ENCODE data around the gene TULP4.
"Not testable (repeated sequence)": the region's sequence is repeated elsewhere in the genome, so short reads cannot be mapped to it uniquely, and the experiment has no call there.

DNA sequence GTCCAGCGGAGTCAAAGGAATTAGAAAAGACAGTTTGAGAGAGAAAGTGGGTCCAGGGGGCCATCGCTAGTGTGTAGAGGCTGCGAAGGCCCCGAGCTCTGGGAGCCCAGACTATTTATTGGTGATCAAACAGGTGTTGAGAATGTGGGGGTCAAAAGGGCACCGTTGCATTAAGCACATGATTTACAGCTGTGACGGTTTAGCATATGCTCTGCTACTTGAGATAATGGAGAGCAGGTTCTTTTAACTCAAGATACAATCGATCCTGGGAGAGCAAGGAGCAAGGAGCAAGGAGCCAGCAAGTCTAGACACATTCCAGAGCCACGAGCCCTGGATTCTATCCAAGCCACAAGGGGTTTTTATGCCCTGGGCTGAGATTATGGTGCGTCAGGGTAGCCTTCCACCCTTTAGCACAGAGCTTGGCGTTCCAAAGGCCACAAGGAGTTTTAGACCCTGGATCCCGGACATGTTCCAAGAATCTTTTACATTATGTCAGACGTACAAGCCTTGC lies 93.1 kb downstream of the TULP4 start:
- not testable (repeated sequence) for TF ChIP-seq CEBPB (IDR thresholded peaks at IDR 0.05; ENCODE audit: low read depth, low read length); SRF (IDR thresholded peaks at IDR 0.05; ENCODE audit: low read depth, low read length); CBX5 (IDR thresholded peaks at IDR 0.05; ENCODE audit: low read depth, low read length); SIN3A (conservative IDR thresholded peaks at IDR 0.05 in 1 of 2, IDR thresholded peaks at IDR 0.05 in 1 of 2; ENCODE audit: low read depth in 1 of 2, low read length in 2 of 2); SIX5 (IDR thresholded peaks at IDR 0.05; ENCODE audit: low read depth, low read length); EZH2 (IDR thresholded peaks at IDR 0.05; ENCODE audit: low read depth, low read length, severe bottlenecking); SP4 (IDR thresholded peaks at IDR 0.05; ENCODE audit: low read length); TAF1 (IDR thresholded peaks at IDR 0.05; ENCODE audit: low read depth, low read length); MAFK (IDR thresholded peaks at IDR 0.05; ENCODE audit: low read depth, low read length)
- TF ChIP-seq, protein P1, sequence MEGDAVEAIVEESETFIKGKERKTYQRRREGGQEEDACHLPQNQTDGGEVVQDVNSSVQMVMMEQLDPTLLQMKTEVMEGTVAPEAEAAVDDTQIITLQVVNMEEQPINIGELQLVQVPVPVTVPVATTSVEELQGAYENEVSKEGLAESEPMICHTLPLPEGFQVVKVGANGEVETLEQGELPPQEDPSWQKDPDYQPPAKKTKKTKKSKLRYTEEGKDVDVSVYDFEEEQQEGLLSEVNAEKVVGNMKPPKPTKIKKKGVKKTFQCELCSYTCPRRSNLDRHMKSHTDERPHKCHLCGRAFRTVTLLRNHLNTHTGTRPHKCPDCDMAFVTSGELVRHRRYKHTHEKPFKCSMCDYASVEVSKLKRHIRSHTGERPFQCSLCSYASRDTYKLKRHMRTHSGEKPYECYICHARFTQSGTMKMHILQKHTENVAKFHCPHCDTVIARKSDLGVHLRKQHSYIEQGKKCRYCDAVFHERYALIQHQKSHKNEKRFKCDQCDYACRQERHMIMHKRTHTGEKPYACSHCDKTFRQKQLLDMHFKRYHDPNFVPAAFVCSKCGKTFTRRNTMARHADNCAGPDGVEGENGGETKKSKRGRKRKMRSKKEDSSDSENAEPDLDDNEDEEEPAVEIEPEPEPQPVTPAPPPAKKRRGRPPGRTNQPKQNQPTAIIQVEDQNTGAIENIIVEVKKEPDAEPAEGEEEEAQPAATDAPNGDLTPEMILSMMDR (IDR thresholded peaks at IDR 0.05; ENCODE audit: control extremely low read depth in 1 of 3, insufficient read depth in 1 of 3, low read depth in 1 of 3, low read length in 3 of 3), result not testable (repeated sequence)
- TF ChIP-seq, protein P2, sequence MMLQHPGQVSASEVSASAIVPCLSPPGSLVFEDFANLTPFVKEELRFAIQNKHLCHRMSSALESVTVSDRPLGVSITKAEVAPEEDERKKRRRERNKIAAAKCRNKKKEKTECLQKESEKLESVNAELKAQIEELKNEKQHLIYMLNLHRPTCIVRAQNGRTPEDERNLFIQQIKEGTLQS (IDR thresholded peaks at IDR 0.05; ENCODE audit: insufficient read depth, low read depth, low read length), result not testable (repeated sequence)
